Epidermal melanocyte (primary cell): ENCODE measurements around the gene RANBP2.

ENCODE experiments used
- DNase-seq: peaks from one replicate; pipeline ENCODE4 v3.0.0; 2011; ENCODE audit warnings: low spot score; ENCODE audit not compliant: insufficient read length

Gene RANBP2

DNA sequence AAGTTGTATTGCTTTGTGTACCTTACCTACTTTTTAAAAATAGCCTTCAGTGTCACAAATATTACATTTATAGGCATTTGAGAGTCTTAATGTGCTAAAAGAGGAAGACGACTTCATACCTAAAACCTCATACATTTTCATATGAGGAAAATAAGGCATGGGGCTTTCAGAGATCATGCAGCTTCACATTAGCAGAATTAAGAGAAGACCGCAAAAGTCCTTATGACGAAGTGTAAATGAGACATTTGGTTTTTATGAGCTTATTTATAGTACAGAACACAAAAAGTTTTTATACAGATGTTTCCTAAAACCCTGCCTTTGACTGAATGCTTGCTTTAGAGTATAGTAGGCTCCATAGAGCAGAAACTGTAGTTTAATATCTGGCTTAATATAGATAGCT is 57.2 kb downstream of the RANBP2 start:
- no peak for DNase-seq

DNA sequence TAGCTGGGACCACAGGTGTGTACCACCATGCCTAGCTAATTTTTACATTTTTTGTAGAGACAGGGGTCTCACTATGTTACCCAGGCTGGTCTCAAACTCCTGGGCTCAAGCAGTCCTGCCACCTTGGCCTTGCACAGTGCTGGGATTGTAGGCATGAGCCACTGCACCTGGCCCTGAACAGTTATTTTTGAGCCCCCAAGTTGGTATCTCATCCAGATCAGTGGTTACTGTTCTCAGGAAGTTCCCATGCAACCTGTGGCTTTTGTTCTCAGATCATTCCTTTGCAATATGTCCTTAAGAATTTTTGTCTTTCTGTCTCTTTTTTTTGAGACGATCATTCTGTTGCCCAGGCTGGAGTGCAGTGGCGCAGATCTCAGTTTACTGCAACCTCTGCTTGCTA is 59.6 kb downstream of the RANBP2 start:
- DNase-seq, result no peak

DNA sequence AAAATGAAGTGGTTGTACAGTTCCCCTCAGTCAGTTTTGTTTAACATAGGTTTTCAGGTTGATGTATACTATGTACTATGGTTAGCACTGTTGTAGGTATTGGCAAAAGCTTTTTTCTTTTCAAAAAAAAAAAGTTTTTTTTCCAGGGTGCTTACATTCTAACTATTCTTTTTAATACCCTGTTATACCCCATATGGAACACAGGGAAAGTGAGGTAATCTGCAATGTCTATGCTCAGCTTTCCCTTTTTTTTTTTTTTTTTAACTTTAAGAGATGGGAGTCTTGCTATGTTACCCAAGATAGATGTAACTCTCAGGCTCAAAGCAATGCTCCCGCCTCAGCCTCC is 66.7 kb downstream of the RANBP2 start:
- DNase-seq, result no peak

DNA sequence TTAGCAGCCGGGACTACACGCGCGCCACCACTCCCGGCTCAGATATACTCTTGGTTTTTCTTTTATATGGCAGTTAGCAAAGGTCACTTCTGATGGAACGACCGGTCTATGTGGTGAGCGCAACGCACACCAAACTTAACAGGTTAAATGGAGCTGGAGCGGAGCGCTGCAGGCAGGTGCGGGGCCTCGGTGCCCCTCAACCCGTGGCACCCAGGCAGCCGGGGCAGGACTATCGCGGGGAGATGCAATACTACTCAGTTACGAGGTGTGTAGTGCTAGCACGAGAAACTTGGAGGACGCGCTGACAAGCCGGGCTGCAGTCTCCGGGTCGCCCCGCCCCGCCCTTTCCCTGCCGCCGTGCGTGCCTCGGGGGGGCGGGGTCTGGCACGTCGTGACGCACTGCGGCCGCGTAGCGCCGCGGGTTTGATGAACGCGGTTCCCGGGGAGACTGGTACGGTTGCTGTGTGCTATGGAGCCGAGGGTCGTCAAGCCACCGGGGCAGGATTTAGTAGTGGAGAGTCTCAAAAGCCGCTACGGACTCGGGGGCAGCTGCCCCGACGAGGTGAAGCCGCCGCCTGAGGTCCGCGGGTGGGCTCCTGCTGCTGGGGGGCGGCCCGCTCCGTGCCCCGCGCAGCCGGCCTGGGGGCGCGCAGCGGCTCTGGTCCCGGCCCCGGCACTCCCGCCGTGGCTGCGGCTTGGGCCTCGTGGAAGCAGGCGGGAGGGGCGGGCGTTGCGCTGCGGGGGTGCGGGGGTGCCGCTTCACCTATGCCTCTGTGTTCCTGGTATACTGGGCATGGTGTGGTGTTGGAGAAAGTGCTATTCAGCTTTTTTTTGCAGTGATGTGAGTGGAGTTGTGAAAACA is 67.3 kb downstream of the RANBP2 start, which contains the start of gene CCDC138:
Gene CCDC138, plus strand, starts transcription at position 418 of the 862 bp plus-strand sequence. Its CDS starts 52 bp downstream, at position 470.
- peak; percentile 88 for DNase-seq

DNA sequence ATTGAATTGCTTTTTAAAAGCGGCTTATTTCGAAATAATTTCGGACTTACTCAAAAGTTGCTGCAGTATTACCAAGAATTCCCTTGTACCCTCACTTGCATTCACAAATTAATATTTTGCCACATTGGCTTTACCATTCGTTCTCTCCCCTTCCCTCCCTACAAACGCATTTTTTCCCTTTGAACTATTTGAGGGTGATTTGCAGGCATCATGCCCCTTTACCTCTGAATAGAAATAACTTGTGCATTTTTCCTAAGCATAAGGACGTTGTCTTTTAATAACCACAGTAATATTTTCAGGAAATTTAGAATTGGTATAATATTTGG is 67.9 kb downstream of the RANBP2 start:
- DNase-seq, result no peak

DNA sequence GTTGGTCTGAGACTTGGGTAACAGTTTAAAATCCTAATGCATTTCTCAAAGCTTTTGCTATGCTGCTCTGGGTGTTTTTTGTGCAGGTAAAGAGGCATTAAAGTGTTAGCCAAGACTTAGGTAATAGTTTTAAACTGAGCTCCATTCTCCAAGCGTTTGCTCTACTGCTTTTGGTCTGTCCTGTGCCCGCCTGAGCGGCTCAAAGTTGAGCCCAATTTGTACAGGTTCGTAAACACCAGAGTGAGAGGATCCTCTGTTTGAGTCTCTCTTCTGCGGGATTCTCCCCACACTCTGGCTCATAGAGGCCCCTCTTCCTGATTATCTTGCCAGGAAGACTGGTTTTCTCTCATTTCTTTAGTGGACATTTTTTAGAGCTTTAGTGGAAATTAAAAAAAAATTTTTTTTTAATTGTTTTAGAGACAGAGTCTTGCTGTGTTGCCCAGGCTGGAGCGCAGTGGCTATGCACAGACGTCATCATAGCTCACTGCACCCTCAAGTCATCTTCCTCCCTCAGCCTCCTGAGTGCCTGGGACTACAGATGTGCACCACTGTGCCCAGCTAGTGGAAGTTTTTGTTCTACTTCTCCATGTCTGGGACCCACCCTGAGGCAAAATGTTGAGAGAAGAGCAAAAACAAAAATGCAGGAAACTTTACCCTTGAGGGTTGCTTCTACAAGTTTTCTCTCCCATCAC is 83.9 kb downstream of the RANBP2 start:
- DNase-seq, result no peak

DNA sequence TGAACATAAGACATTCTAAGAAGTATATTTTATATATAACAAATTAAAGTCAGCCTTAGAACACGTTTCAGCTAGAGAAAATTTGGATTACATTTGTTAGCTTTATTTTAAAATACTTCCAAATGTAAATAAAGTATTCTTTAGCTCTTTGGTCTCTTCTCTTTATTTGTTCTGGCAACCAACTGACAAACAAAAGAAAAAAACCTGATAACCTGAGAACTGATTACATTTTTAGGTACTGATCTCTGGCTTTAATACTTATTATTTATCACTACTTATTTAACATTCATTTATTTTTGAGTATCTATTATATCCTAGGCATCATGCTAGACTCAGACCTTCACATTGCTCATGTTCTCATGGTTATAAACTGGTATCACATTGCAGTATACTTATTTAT is 85.8 kb downstream of the RANBP2 start:
- DNase-seq, result no peak

DNA sequence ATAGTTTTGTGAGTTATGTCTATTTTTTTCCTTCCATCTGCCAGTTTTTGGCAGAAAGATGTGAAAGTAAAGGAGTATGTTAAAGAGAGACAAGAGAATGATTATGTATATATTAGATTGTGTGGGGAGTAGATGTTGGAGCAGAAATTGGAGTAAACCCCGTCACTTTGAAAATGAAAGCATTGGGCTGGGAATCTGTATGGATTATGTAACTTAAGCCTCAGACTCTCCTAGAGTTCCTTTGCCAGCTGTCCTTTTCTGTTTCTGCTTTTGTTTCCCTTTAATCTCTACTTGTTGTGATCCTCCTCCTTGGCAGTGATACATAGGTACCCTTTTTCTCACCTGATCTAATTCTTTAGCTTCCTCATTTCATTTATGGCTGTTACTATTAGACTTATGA is 86.5 kb downstream of the RANBP2 start:
- no peak for DNase-seq

DNA sequence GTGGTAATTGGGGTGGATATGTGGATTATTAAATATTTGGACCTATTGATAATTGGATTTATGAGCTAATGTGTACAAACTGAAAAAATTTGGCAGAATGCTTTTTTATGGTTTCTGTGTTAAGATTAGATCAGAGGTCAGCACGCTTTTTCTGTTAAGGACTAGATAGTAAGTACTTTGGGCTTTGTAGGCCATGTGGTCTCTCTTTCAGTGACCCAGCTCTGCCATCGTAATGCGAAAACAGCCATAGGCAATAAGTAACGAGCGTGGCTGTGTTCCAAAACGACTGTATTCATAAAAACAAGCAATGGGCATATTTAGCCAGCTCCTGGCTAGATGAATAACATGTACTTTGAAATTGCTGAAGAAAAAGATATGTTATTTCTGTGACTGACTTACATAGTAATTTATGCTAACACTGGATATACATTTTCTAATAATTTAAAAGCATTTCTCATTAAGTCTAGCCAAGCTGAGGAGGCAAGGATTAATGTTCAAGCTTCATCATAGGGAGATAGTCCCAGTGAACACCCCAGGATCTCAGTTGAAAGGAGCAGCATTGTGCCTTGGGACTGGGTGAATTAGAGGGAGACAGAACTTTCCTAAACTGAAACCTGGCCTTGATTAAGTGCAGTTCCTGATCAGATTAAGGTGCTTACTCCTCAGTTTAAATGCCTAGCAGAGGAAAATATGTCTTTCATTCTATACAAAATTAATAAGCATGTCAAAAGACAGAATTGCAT is 87.3 kb downstream of the RANBP2 start:
- peak; percentile 38 for DNase-seq

DNA sequence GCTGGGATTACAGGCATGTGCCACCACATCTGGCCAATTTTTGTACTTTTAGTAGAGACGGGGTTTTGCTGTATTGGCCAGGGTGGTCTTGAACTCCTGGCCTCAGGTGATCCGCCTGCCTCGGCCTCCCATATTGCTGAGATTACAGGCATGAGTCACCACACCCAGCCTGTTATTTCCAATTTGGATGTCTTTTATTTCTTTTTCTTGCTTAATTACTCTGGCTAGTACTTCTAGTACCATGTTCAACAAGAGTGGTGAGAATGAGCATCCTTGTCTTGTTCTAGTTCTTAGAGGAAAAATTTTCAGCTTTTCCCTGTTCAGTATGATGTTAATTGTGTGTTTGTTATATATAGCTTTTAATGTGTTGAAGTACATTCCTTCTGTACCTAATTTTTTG is 90.7 kb downstream of the RANBP2 start:
- DNase-seq, result no peak

DNA sequence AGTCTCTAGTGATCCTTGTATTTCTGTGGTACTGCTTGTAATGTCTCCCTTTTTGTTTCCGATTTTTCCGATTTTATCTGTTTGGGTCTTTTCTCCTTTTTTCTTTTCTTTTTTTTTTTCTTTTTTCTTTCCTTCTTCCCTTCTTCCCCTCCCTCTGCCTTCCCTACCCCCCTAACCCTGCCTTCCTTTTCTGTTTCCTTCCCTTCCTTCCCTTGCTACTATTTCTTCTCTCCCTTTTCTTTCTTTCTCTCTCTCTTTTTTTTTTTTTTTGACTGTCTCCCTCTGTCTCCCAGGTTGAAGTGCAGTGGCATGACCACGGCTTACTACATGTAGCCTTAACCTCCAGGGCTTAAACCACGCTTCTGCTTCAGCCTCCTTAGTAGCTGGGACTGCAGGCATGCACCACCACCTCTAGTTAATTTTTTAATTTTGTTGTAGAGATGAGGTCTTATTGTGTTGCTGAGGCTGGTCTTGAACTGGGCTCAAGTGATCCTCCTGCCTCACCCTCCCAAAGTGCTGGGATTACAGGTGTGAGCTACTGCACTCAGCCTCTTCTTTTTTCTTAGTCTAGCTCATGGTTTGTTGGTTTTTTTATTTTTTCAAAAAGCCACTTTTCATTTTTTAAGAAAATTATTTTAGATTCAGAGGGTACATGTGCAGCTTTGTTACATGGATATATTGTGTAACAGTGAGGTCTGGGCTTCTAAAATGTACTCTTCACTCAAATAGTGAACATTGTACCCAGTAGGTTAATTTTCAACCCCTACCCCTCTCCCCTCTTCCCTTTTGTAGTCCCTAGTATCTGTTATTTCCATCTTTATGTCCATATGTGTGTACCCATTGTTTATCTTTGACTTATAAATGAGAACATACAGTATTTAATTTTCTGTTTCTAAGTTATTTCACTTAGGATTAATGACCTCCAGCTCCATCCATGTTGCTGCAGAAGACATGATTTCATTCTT is 92.0 kb downstream of the RANBP2 start:
- no peak for DNase-seq

DNA sequence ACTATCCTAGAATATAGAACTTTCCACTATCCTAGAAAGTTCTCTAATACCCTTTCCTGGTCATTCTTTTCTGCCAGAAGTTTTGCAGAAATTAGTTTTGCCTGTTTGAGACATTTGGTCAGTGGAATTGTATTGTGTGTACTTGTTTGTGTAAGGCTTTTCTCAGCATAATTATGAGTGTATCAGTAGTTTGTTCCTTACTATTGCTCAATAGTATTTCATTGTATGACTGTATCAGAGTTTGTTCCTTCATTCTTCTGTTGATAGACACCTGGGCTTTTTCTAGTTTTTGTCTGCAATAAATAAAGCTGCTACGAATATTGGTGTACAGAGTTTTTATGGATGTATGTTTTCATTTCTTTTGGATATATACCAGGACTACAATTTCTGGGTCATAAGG is 94.5 kb downstream of the RANBP2 start:
- no peak for DNase-seq

DNA sequence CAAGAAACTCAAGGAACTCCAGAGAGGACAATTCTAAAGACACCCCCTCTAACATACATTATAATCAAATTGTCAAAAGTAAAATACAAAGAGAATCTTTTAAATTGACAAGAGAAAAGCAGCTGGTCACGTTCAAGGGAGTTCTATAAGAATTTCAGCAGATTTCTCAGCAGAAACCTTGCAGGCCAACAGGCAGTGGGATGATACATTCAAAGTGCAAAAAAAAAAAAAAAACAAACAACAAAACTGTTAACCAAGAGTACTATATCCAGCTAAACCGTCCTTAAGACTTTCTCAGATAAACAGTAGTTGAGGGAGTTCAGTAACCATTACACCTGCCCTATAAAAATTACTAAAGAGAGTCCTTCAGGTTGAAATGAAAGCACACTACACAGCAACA is 101.2 kb downstream of the RANBP2 start:
- no peak for DNase-seq

DNA sequence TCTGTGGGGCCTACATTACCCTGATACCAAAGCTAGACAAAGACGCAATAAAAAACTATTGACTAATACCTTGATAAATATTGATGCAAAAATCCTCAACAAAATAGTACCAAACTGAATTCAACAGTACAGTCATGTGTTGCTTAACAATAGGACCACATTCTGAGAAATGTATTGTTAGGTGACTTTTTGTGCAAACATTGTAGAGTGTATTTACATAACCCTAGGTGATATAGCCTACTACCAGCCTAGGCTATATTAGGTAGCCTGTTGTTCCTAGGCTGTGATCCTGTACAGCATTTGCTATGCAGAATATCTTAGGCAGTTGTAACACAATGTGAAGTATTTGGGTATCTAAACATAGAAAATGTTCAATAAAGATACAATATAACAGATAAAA is 104.0 kb downstream of the RANBP2 start:
- no peak for DNase-seq

DNA sequence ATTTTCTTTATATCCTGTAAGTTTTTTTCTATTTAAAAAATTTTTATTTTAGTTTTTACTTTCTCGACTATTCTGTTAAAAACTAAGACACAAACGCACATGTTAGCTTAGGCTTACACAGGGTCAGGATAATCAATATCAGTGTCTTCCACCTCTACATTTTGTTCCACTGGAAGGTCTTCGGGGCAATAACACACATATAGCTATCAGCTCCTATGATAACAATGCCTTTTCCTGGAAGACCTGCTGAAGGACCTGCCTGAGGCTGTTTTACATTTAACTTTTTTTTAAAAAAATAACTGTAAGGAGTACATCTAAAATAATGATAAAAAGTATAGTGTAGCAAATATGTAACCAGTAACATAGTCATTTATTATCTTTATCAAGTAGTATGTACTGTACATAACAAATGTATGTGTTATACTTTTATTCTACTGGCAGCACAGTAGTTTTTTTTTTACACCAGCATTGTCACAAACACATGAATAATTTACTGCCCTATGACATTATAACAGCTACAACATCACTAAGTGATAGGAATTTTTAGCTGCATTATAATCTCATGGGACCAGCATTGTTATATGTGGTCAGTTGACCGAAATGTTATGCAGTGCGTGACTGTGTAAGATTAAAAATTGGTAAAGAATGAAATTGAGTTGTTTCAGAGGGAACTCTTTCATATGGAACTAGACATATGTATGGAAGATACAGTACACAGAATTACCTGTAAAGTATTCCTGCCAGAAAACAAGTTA is 105.2 kb downstream of the RANBP2 start:
- DNase-seq, result no peak

DNA sequence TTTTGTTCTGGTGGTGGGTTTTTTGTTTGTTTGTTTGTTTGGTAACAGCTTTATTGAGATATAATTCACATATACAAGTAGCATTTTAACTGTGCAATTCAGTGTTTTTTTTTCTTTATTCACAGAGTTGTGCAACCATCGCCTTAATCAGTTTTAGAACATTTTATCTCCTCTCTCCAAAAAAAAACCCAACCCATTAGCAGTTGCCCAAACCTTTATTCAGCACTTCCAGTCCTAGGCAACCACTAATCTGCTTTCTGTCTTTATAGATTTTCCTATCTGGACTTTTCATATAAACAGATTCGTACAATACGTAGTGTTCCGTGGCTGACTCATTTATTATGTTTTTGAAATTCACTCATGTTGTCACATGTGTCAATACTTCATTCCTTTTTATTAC is 106.0 kb downstream of the RANBP2 start:
- no peak for DNase-seq

DNA sequence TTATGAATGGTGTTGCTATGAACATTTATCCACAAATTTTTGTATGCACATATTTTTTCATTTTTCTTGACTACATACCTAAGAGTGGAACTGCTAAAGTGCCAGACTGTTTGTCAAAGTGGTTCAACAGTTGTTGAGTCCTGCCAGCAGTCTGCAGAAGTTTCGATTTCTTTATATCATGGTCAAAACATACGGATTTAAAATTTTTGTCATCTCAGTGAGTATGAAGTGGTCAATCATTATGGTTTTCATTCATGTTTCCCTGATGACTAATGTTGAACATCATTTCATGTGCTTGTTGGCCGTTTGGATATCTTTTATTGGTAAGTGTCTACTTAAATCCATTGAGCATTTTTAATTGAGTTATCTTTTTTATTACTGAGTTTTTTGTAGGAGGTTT is 106.5 kb downstream of the RANBP2 start:
- no peak for DNase-seq

DNA sequence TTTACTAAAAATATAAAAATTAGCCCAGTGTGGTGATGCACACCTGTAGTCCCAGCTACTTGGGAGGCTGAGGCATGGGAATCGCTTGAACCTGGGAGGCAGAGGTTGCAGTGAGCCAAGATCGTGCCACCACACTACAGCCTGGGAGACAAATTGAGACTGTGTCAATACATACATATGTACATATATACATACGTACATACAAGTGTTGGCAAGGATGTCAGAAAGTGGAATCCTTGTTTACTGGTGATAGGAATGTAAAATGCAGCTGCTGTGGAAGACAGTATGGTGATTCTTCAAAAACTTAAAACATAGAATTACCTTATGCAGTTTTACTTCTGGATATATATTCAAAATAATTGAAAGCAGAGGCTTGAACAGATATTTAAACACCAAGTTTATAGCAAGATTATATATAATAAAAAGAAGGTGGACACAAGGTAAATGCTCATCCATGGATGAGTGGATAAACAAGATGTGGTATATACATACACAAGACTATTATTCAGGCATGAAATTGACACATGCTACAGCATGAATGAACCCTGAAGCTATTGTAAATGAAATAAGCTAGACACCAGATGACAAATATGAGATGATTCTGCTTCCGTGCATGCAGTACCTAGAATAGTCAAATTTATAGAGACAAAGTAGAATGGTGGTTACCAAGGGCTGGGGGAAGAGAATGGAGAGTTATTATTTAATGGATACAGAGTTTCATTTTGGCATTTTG is 110.5 kb downstream of the RANBP2 start:
- no peak for DNase-seq

DNA sequence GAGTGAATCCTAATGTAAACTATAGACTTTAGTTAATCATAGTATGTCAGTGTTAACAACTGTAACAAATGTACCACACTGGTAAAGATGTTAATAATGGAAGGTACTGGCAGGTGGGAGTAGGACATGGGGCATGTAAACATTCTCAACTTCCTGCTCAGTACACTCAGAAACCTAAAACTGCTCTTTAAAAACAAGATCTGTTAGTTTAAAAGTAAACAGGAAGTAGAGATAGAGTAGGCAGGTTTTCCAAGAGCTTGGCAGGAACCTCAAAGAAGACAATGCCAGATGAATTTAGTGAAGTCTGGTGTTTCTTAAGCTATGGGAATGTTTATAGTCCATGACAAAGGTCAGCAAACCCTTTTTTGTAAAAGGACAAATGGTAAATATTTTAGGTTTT is 113.9 kb downstream of the RANBP2 start:
- DNase-seq, result no peak

DNA sequence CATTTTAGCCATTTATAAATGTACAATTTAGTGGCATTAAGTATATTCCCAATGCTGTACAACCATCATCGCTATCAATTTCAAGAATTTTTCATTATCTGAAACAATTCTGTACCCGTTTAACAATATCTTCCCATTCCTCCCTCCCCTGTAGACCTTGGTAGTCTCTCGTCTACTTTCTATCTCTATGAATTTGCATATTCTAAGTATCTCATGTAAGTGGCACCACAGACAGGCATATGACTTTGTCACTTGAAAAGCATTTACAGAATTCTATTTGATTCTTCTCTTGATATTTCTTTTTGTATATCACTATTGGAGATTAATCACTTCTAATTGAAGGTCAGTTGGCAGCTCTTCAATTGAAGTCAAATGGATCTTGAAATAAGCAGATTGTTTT is 115.3 kb downstream of the RANBP2 start:
- no peak for DNase-seq
